HEK293 (cell line): Measurements from ENCODE around the gene BTG4.

ENCODE experiments used
- CTCF ChIP-seq: fragments of 450-650 bp; formaldehyde crosslinking; IDR thresholded peaks from 2 replicates; pipeline ENCODE4 v1.5.1; 2016; ENCODE audit warnings: missing biosample characterization, missing genetic modification characterization
- ZFP3 ChIP-seq: fragments of 450-650 bp; formaldehyde crosslinking; IDR thresholded peaks from 2 replicates; pipeline ENCODE4 v1.5.1; 2016; ENCODE audit warnings: low read depth, missing biosample characterization, missing genetic modification characterization
- ZNF623 ChIP-seq: fragments of 450-650 bp; formaldehyde crosslinking; IDR thresholded peaks from 2 replicates; pipeline ENCODE4 v1.5.1; 2016; ENCODE audit warnings: missing biosample characterization, missing genetic modification characterization
- ZNF660 ChIP-seq: fragments of 450-650 bp; IDR thresholded peaks from 2 replicates; pipeline ENCODE4 v1.5.1; 2018; ENCODE audit warnings: missing biosample characterization, mild to moderate bottlenecking, missing genetic modification characterization
- ZNF747 ChIP-seq: fragments of 450-650 bp; formaldehyde crosslinking; IDR thresholded peaks from 2 replicates; pipeline ENCODE4 v1.5.1; 2016; ENCODE audit warnings: missing biosample characterization, missing genetic modification characterization
- TF ChIP-seq, protein P1 (sequence below): fragments of 450-650 bp; formaldehyde crosslinking; IDR thresholded peaks from 2 replicates; pipeline ENCODE4; 2016; ENCODE audit warnings: missing biosample characterization, missing genetic modification characterization
- TF ChIP-seq, protein P2 (sequence below): fragments of 450-650 bp; formaldehyde crosslinking; IDR thresholded peaks from 2 replicates; pipeline ENCODE4 v1.5.1; 2016; ENCODE audit warnings: missing biosample characterization, missing genetic modification characterization
- TF ChIP-seq, protein P3 (sequence below): IDR thresholded peaks from 2 replicates; pipeline ENCODE4 v1.6.1; 2011; ENCODE audit warnings: mild to moderate bottlenecking, low read depth, low read length, borderline replicate concordance
- TF ChIP-seq, protein P4 (sequence below): fragments of 450-650 bp; formaldehyde crosslinking; IDR thresholded peaks from 2 replicates; pipeline ENCODE4 v1.5.1; 2016; ENCODE audit warnings: missing biosample characterization, missing genetic modification characterization

GRCh38 chr11:111550258-111550657, 38.1 kb upstream of the BTG4 start:
- TF ChIP-seq CTCF (tag by site-specific recombination) (no peak), ZNF747 (no peak), ZNF660 (tag by site-specific recombination) (no peak), ZNF623 (tag by site-specific recombination) (no peak), ZFP3 (tag by site-specific recombination) (no peak)
- TF ChIP-seq, protein P1, sequence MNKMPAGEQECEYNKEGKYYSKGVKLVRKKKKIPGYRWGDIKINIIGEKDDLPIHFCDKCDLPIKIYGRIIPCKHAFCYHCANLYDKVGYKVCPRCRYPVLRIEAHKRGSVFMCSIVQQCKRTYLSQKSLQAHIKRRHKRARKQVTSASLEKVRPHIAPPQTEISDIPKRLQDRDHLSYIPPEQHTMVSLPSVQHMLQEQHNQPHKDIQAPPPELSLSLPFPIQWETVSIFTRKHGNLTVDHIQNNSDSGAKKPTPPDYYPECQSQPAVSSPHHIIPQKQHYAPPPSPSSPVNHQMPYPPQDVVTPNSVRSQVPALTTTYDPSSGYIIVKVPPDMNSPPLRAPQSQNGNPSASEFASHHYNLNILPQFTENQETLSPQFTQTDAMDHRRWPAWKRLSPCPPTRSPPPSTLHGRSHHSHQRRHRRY (tag by site-specific recombination), result no peak
- TF ChIP-seq, protein P2, sequence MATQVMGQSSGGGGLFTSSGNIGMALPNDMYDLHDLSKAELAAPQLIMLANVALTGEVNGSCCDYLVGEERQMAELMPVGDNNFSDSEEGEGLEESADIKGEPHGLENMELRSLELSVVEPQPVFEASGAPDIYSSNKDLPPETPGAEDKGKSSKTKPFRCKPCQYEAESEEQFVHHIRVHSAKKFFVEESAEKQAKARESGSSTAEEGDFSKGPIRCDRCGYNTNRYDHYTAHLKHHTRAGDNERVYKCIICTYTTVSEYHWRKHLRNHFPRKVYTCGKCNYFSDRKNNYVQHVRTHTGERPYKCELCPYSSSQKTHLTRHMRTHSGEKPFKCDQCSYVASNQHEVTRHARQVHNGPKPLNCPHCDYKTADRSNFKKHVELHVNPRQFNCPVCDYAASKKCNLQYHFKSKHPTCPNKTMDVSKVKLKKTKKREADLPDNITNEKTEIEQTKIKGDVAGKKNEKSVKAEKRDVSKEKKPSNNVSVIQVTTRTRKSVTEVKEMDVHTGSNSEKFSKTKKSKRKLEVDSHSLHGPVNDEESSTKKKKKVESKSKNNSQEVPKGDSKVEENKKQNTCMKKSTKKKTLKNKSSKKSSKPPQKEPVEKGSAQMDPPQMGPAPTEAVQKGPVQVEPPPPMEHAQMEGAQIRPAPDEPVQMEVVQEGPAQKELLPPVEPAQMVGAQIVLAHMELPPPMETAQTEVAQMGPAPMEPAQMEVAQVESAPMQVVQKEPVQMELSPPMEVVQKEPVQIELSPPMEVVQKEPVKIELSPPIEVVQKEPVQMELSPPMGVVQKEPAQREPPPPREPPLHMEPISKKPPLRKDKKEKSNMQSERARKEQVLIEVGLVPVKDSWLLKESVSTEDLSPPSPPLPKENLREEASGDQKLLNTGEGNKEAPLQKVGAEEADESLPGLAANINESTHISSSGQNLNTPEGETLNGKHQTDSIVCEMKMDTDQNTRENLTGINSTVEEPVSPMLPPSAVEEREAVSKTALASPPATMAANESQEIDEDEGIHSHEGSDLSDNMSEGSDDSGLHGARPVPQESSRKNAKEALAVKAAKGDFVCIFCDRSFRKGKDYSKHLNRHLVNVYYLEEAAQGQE (tag by site-specific recombination), result no peak
- TF ChIP-seq, protein P3, sequence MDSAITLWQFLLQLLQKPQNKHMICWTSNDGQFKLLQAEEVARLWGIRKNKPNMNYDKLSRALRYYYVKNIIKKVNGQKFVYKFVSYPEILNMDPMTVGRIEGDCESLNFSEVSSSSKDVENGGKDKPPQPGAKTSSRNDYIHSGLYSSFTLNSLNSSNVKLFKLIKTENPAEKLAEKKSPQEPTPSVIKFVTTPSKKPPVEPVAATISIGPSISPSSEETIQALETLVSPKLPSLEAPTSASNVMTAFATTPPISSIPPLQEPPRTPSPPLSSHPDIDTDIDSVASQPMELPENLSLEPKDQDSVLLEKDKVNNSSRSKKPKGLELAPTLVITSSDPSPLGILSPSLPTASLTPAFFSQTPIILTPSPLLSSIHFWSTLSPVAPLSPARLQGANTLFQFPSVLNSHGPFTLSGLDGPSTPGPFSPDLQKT, result no peak
- TF ChIP-seq, protein P4, sequence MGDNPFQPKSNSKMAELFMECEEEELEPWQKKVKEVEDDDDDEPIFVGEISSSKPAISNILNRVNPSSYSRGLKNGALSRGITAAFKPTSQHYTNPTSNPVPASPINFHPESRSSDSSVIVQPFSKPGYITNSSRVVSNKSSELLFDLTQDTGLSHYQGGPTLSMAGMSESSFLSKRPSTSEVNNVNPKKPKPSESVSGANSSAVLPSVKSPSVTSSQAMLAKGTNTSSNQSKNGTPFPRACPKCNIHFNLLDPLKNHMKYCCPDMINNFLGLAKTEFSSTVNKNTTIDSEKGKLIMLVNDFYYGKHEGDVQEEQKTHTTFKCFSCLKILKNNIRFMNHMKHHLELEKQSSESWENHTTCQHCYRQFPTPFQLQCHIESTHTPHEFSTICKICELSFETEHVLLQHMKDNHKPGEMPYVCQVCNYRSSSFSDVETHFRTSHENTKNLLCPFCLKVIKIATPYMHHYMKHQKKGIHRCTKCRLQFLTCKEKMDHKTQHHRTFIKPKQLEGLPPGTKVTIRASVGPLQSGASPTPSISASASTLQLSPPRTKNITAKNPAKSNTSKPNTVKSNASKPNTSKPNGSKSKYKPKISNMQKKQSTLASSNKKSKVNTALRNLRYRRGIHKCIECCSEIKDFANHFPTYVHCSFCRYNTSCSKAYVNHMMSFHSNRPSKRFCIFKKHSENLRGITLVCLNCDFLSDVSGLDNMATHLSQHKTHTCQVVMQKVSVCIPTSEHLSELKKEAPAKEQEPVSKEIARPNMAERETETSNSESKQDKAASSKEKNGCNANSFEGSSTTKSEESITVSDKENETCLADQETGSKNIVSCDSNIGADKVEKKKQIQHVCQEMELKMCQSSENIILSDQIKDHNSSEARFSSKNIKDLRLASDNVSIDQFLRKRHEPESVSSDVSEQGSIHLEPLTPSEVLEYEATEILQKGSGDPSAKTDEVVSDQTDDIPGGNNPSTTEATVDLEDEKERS (tag by site-specific recombination), result no peak
